Measurements from ENCODE around the gene MYO18B.

DNA sequence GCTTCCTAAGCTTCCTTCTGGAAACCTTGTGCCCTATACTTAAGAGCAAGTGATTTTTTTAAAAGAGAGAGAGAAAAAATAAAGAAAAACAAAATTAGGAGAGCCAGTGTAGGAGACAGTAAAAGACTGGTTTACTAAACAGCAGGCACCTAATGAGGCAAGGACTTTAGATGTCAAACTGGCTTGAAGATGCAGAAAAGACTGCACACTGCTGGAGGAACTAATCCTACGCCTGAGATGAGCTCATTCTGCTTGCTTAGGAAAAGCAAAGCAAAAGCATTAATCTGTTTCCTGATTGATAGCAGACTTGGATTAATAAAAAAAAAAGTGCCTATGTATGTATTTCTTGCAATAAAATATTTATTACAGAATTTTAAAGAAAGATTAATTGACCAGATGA, 313.7 kb downstream of the MYO18B start:
- TF ChIP-seq RARB (CRISPR knock-in tag; IDR thresholded peaks at IDR 0.05) (no peak), ZNF70 (CRISPR knock-in tag; IDR thresholded peaks at IDR 0.05) (no peak), TOX (CRISPR knock-in tag; IDR thresholded peaks at IDR 0.05; ENCODE audit: borderline replicate concordance) (no peak), ZFP30 (CRISPR knock-in tag; IDR thresholded peaks at IDR 0.05) (no peak), ARNTL (CRISPR knock-in tag; IDR thresholded peaks at IDR 0.05; ENCODE audit: borderline replicate concordance, low read depth) (no peak), ZFP3 (CRISPR knock-in tag; IDR thresholded peaks at IDR 0.05) (no peak)
- TF ChIP-seq, protein P1, sequence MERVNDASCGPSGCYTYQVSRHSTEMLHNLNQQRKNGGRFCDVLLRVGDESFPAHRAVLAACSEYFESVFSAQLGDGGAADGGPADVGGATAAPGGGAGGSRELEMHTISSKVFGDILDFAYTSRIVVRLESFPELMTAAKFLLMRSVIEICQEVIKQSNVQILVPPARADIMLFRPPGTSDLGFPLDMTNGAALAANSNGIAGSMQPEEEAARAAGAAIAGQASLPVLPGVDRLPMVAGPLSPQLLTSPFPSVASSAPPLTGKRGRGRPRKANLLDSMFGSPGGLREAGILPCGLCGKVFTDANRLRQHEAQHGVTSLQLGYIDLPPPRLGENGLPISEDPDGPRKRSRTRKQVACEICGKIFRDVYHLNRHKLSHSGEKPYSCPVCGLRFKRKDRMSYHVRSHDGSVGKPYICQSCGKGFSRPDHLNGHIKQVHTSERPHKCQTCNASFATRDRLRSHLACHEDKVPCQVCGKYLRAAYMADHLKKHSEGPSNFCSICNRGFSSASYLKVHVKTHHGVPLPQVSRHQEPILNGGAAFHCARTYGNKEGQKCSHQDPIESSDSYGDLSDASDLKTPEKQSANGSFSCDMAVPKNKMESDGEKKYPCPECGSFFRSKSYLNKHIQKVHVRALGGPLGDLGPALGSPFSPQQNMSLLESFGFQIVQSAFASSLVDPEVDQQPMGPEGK (CRISPR knock-in tag; IDR thresholded peaks at IDR 0.05; ENCODE audit: borderline replicate concordance) = no peak
- TF ChIP-seq, protein P2, sequence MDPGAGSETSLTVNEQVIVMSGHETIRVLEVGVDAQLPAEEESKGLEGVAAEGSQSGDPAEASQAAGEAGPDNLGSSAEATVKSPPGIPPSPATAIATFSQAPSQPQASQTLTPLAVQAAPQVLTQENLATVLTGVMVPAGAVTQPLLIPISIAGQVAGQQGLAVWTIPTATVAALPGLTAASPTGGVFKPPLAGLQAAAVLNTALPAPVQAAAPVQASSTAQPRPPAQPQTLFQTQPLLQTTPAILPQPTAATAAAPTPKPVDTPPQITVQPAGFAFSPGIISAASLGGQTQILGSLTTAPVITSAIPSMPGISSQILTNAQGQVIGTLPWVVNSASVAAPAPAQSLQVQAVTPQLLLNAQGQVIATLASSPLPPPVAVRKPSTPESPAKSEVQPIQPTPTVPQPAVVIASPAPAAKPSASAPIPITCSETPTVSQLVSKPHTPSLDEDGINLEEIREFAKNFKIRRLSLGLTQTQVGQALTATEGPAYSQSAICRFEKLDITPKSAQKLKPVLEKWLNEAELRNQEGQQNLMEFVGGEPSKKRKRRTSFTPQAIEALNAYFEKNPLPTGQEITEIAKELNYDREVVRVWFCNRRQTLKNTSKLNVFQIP (CRISPR knock-in tag; IDR thresholded peaks at IDR 0.05; ENCODE audit: borderline replicate concordance, low read depth) = no peak
